HEK293 (cell line): ENCODE measurements around the gene SRRM2.

Source experiments
- CTCF ChIA-PET: fragments of 350-600 bp; formaldehyde crosslinking; extraction: SDS; loops from one replicate; lab custom pipeline; 2021; ENCODE audit warnings: antibody characterized with exemption; lab: Yijun Ruan, JAX
- POLR2A ChIA-PET: fragments of 300-600 bp; formaldehyde crosslinking; extraction: SDS; loops from one replicate; lab custom pipeline; 2020; ENCODE audit warnings: antibody characterized with exemption, inconsistent platforms; lab: Yijun Ruan, JAX
- H3K27ac ChIP-seq: fragments of 200-500 bp; sonication (Bioruptor generic); 2 replicates; pipeline ENCODE4 v1.5.1; 2014; ENCODE audit warnings: low read depth, low read length, control low read depth, inconsistent platforms; ENCODE audit errors: extremely low read depth
- H3K36me3 ChIP-seq, 2 experiments: fragments of 200-500 bp in 1 of 2; sonication (Bioruptor generic) in 1 of 2; 1 replicate in 1 of 2; 2 replicates in 1 of 2; pipeline ENCODE4 v1.5.1; 2014 to 2017; ENCODE audit warnings: inconsistent platforms in 2 of 2, low read length in 2 of 2; ENCODE audit not compliant: control insufficient read depth in 2 of 2, insufficient read depth in 1 of 2
- H3K4me1 ChIP-seq: fragments of 200-500 bp; sonication (Bioruptor generic); 2 replicates; pipeline ENCODE4 v1.5.1; 2014; ENCODE audit warnings: mild to moderate bottlenecking, low read length, inconsistent platforms; ENCODE audit not compliant: control insufficient read depth, insufficient read depth
- H3K4me3 ChIP-seq: 2 replicates; pipeline ENCODE4 v1.5.1; 2011; ENCODE audit warnings: low read depth, mild to moderate bottlenecking, control low read depth, low read length, moderate library complexity
- H3K9me3 ChIP-seq: fragments of 200-500 bp; sonication (Bioruptor generic); 2 replicates; pipeline ENCODE4 v1.5.1; 2014; ENCODE audit warnings: low read depth, low read length, inconsistent platforms; ENCODE audit not compliant: control insufficient read depth, insufficient read depth
- BCL11A ChIP-seq: fragments of 450-650 bp; formaldehyde crosslinking; IDR thresholded peaks from 2 replicates; pipeline ENCODE4 v1.5.1; 2016; ENCODE audit warnings: low read depth, missing biosample characterization, missing genetic modification characterization
- GFI1B ChIP-seq: fragments of 450-650 bp; formaldehyde crosslinking; IDR thresholded peaks from 2 replicates; pipeline ENCODE4 v1.5.1; 2016; ENCODE audit warnings: missing biosample characterization, missing genetic modification characterization
- GLIS1 ChIP-seq: fragments of 450-650 bp; formaldehyde crosslinking; IDR thresholded peaks from 2 replicates; pipeline ENCODE4 v1.5.1; 2016; ENCODE audit warnings: missing biosample characterization, missing genetic modification characterization
- PRDM10 ChIP-seq: fragments of 450-650 bp; formaldehyde crosslinking; IDR thresholded peaks from 2 replicates; pipeline ENCODE4 v1.5.1; 2016; ENCODE audit warnings: missing biosample characterization, missing genetic modification characterization
- YY2 ChIP-seq: fragments of 450-650 bp; formaldehyde crosslinking; IDR thresholded peaks from 2 replicates; pipeline ENCODE4 v1.5.1; 2016; ENCODE audit warnings: missing biosample characterization, missing genetic modification characterization
- ZBTB21 ChIP-seq: fragments of 450-650 bp; formaldehyde crosslinking; IDR thresholded peaks from 2 replicates; pipeline ENCODE4 v1.5.1; 2017; ENCODE audit warnings: missing biosample characterization, missing genetic modification characterization
- ZBTB26 ChIP-seq: fragments of 450-650 bp; formaldehyde crosslinking; optimal IDR thresholded peaks from 2 replicates; pipeline ENCODE3; 2016; ENCODE audit warnings: missing biosample characterization, mild to moderate bottlenecking, missing genetic modification characterization
- ZBTB48 ChIP-seq: fragments of 450-650 bp; formaldehyde crosslinking; IDR thresholded peaks from 2 replicates; pipeline ENCODE4 v1.5.1; 2016; ENCODE audit warnings: missing biosample characterization, missing genetic modification characterization
- ZBTB8A ChIP-seq: fragments of 450-650 bp; formaldehyde crosslinking; IDR thresholded peaks from 2 replicates; pipeline ENCODE4 v1.5.1; 2016; ENCODE audit warnings: missing biosample characterization, missing genetic modification characterization
- ZFHX2 ChIP-seq: fragments of 450-650 bp; formaldehyde crosslinking; conservative IDR thresholded peaks from 2 replicates; pipeline ENCODE4 v1.5.1; 2016; ENCODE audit warnings: missing biosample characterization, missing genetic modification characterization
- ZFP37 ChIP-seq: fragments of 450-650 bp; formaldehyde crosslinking; IDR thresholded peaks from 2 replicates; pipeline ENCODE4 v1.5.1; 2016; ENCODE audit warnings: missing biosample characterization, missing genetic modification characterization
- ZFP41 ChIP-seq: fragments of 450-650 bp; formaldehyde crosslinking; IDR thresholded peaks from 2 replicates; pipeline ENCODE4 v1.5.1; 2016; ENCODE audit warnings: missing biosample characterization, missing genetic modification characterization, borderline replicate concordance
- ZFP69B ChIP-seq: fragments of 450-650 bp; formaldehyde crosslinking; IDR thresholded peaks from 2 replicates; pipeline ENCODE4 v1.5.1; 2016; ENCODE audit warnings: missing biosample characterization, missing genetic modification characterization
- ZNF155 ChIP-seq: fragments of 450-650 bp; formaldehyde crosslinking; IDR thresholded peaks from 2 replicates; pipeline ENCODE4 v1.5.1; 2016; ENCODE audit warnings: missing biosample characterization, missing genetic modification characterization
- ZNF157 ChIP-seq: fragments of 450-650 bp; formaldehyde crosslinking; IDR thresholded peaks from 2 replicates; pipeline ENCODE4 v1.5.1; 2016; ENCODE audit warnings: missing biosample characterization, missing genetic modification characterization
- ZNF2 ChIP-seq: fragments of 450-650 bp; formaldehyde crosslinking; IDR thresholded peaks from 2 replicates; pipeline ENCODE4 v1.5.1; 2016; ENCODE audit warnings: missing biosample characterization, missing genetic modification characterization
- ZNF26 ChIP-seq: fragments of 450-650 bp; formaldehyde crosslinking; IDR thresholded peaks from 2 replicates; pipeline ENCODE4 v1.5.1; 2016; ENCODE audit warnings: missing biosample characterization, missing genetic modification characterization
- ZNF280D ChIP-seq: fragments of 450-650 bp; formaldehyde crosslinking; IDR thresholded peaks from 2 replicates; pipeline ENCODE4 v1.5.1; 2016; ENCODE audit warnings: missing biosample characterization, missing genetic modification characterization
- ZNF341 ChIP-seq: fragments of 450-650 bp; formaldehyde crosslinking; IDR thresholded peaks from 2 replicates; pipeline ENCODE4; 2016; ENCODE audit warnings: low read depth, missing biosample characterization, missing genetic modification characterization
- ZNF426 ChIP-seq: fragments of 450-650 bp; formaldehyde crosslinking; IDR thresholded peaks from 2 replicates; pipeline ENCODE4 v1.5.1; 2017; ENCODE audit warnings: missing biosample characterization, missing genetic modification characterization, mild to moderate bottlenecking, inconsistent platforms, moderate library complexity
- ZNF473 ChIP-seq: fragments of 450-650 bp; formaldehyde crosslinking; IDR thresholded peaks from 2 replicates; pipeline ENCODE4 v1.5.1; 2017; ENCODE audit warnings: missing biosample characterization, missing genetic modification characterization
- ZNF521 ChIP-seq: fragments of 450-650 bp; formaldehyde crosslinking; IDR thresholded peaks from 2 replicates; pipeline ENCODE4 v1.5.1; 2017; ENCODE audit warnings: missing biosample characterization, mild to moderate bottlenecking, missing genetic modification characterization
- ZNF624 ChIP-seq: fragments of 450-650 bp; formaldehyde crosslinking; IDR thresholded peaks from 2 replicates; pipeline ENCODE4 v1.5.1; 2017; ENCODE audit warnings: missing biosample characterization, missing genetic modification characterization
- ZNF626 ChIP-seq: fragments of 450-650 bp; sonication (Bioruptor Pico); formaldehyde crosslinking; IDR thresholded peaks from 2 replicates; pipeline ENCODE4 v1.5.1; 2018; ENCODE audit warnings: missing biosample characterization, missing genetic modification characterization, inconsistent platforms
- ZNF660 ChIP-seq: fragments of 450-650 bp; IDR thresholded peaks from 2 replicates; pipeline ENCODE4 v1.5.1; 2018; ENCODE audit warnings: missing biosample characterization, mild to moderate bottlenecking, missing genetic modification characterization
- ZNF677 ChIP-seq: fragments of 450-650 bp; IDR thresholded peaks from 2 replicates; pipeline ENCODE4 v1.5.0; 2018; ENCODE audit warnings: missing biosample characterization, mild to moderate bottlenecking, missing genetic modification characterization, moderate library complexity
- ZNF777 ChIP-seq: fragments of 450-650 bp; formaldehyde crosslinking; IDR thresholded peaks from 2 replicates; pipeline ENCODE4 v1.5.1; 2017; ENCODE audit warnings: missing biosample characterization, missing genetic modification characterization, borderline replicate concordance
- ZSCAN23 ChIP-seq: fragments of 450-650 bp; formaldehyde crosslinking; IDR thresholded peaks from 2 replicates; pipeline ENCODE4 v1.5.1; 2016; ENCODE audit warnings: missing biosample characterization, missing genetic modification characterization
- ZSCAN4 ChIP-seq: fragments of 450-650 bp; formaldehyde crosslinking; IDR thresholded peaks from 2 replicates; pipeline ENCODE4 v1.5.1; 2017; ENCODE audit warnings: missing biosample characterization, missing genetic modification characterization

SRRM2 gene

GRCh38 chr16:2710711-2711231 is 41.7 kb upstream of the SRRM2 start:
- H3K4me1 ChIP-seq = no peaks in the 10 kb centered on the region
- H3K4me3 ChIP-seq = no peak overlapping the region
- ChIA-PET CTCF (interaction anchor here (0.6 kb wide), 1 partner anchor 120 kb away, joined by 4 read pairs; no protein-coding TSS in a partner anchor), POLR2A (interaction anchor here (0.5 kb wide), 1 partner anchor 36 kb away, joined by 3 read pairs; no protein-coding TSS in a partner anchor)
- no peaks in the 10 kb centered on the region for H3K9me3 ChIP-seq
- H3K27ac ChIP-seq = no peak overlapping the region
- H3K36me3 ChIP-seq = peaks cover 0 to 41% of the 10 kb centered on the region in 2 experiments; a peak in 1 of 3 replicates
- TF ChIP-seq ZNF660 (tag by site-specific recombination) = no peak
- no peak for TF ChIP-seq ZFP41
- no peak for TF ChIP-seq ZBTB26
- no peak for TF ChIP-seq ZNF157 (tag by site-specific recombination)
- TF ChIP-seq ZSCAN4 (tag by site-specific recombination) = peak; percentile 91
- TF ChIP-seq ZNF155 (tag by site-specific recombination) = no peak
- TF ChIP-seq GFI1B = no peak
- no peak for TF ChIP-seq ZSCAN23 (tag by site-specific recombination)
- no peak for TF ChIP-seq ZBTB8A (tag by site-specific recombination)
- TF ChIP-seq ZNF26 (tag by site-specific recombination) = no peak
- TF ChIP-seq ZFHX2 = peak; percentile 69
- TF ChIP-seq ZNF2 (tag by site-specific recombination) = 0 out of 2 replicates have a peak, but pooled peaks have one; percentile 42
- no peak for TF ChIP-seq ZNF280D
- TF ChIP-seq ZNF677 = no peak
- no peak for TF ChIP-seq ZFP37 (tag by site-specific recombination)
- no peak for TF ChIP-seq ZNF777 (tag by site-specific recombination)
- TF ChIP-seq BCL11A (tag by site-specific recombination) = no peak
- 0 out of 2 replicates have a peak, but pooled peaks have one; percentile 9 for TF ChIP-seq ZNF473 (tag by site-specific recombination)
- no peak for TF ChIP-seq PRDM10
- TF ChIP-seq ZNF624 = no peak
- TF ChIP-seq GLIS1 (tag by site-specific recombination) = no peak
- TF ChIP-seq ZNF426 (tag by site-specific recombination) = no peak
- no peak for TF ChIP-seq ZNF341 (tag by site-specific recombination)
- no peak for TF ChIP-seq ZNF626 (tag by site-specific recombination)
- TF ChIP-seq ZFP69B (tag by site-specific recombination) = no peak
- TF ChIP-seq ZNF521 (tag by site-specific recombination) = no peak
- no peak for TF ChIP-seq ZBTB21 (tag by site-specific recombination)
- no peak for TF ChIP-seq YY2 (tag by site-specific recombination)
- TF ChIP-seq ZBTB48 (tag by site-specific recombination) = no peak
